ENCODE data around the gene ABCB8.

ABCB8 gene

GRCh38 chr7:151028131-151028947 is at the start of gene ABCB8:
Gene ABCB8 (plus strand): TSS chr7:151028450. CDS start chr7:151028516, 66 bp downstream.
- DNase-seq (ENCODE audit: low read depth) = peak; percentile 97

GRCh38 chr7:150979713-150980390 is 48.4 kb upstream of the ABCB8 start:
- DNase-seq (ENCODE audit: low read depth) = no peak

DNA sequence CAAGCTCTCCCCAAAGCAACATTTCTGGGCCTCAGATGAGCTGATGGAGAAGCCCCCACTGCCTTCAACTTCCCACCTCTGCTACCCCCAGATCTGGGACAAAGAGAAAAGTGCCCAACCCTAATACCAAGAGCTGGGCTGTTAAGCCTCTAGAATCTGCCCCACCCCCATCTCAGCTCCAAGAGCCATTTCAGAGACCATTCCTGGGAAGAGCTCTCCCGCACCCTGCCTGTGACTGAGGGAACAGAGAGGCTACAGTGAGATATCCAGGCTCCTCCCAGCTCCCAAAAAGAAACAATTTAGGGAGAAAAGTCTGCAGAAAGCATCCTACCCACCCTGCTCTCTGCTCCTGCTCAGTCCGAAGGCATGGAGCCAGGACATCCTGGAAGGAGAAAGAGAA is 47.6 kb upstream of the ABCB8 start:
- DNase-seq (ENCODE audit: low read depth) = no peak

DNA sequence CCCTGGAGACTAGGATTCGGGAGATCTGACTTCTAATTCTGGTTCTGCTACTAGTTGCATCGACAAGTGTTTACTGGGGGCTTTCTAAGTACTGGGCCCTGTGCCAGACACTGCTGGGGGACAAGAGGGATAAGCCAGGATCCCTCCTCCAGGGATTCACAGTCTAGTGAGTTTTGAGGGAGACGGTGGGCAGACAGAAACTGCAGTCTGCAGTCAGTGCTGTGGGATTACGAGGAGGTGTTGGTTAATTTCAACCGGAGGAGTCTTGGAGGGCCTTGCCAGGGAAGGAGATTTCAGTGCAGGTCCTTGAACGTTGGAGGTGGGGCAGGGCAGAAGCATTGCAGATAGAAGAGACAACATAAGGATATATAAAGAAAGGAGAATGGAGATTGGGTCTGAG is 46.6 kb upstream of the ABCB8 start:
- no peak for DNase-seq (ENCODE audit: low read depth)

DNA sequence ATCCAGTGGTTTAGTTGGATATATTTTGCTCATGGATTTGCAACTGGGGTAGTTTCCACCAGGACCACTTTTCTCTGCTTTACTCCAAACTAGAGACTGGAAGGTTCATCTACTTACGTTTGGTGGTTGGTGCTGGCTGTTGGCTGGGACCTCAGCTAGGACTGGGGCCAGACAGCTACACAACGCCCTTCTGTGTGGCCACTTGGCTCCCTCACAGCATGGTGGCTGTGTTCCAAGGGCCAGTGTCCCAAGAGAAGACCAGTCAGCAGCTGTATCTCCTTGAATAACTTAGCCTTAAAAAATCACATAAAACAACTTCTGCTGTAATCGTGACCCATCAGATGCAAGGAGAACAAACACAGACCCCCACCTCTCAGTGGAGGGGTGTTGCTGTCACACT is 45.9 kb upstream of the ABCB8 start:
- no peak for DNase-seq (ENCODE audit: low read depth)

DNA sequence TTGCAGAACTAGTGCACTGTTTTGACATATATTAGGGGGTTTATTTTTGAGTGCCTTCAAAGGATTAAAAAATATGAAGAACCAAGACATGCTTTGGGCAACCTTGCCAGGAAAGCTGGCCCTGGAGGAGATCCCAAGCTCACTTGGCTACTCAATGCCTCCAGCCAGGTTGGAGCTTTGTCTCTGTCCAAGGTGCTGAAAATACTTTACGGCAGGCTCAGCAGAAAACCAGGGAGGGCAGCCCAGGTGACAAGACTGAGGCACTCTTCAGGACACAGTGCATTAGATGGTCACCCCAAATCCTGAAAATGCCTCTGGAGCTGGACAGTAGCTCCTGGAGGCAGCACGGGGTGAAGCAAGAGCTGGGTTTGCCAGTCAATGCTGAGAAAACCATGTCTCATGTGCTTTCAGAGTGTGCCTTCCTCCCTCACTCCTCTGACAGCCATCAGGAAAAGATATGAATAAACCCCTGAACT is 44.3 kb upstream of the ABCB8 start:
- no peak for DNase-seq (ENCODE audit: low read depth)

DNA sequence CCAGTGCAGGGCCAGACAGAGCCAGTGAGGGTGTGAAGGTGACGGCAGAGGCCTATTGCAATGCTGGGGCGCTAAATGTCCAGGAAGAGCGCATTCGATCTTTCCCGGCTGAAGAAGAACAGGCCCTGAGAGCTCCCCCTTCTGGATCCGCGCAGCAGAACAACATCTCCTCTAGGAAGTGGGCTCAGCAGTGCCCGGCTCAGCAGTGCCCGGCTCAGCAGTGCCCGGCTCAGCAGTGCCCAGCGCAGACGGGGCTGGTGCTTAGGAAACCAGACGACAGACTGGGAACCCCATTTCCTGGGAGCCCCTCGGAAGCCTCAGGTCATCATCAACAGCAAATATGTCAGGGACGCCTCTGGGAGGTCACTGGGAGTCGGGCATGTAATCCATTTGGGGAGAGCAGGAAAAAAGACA is 42.1 kb upstream of the ABCB8 start:
- peak; percentile 2 for DNase-seq (ENCODE audit: low read depth)

GRCh38 chr7:150986556-150986955 is 41.7 kb upstream of the ABCB8 start:
- DNase-seq (ENCODE audit: low read depth) = no peak

DNA sequence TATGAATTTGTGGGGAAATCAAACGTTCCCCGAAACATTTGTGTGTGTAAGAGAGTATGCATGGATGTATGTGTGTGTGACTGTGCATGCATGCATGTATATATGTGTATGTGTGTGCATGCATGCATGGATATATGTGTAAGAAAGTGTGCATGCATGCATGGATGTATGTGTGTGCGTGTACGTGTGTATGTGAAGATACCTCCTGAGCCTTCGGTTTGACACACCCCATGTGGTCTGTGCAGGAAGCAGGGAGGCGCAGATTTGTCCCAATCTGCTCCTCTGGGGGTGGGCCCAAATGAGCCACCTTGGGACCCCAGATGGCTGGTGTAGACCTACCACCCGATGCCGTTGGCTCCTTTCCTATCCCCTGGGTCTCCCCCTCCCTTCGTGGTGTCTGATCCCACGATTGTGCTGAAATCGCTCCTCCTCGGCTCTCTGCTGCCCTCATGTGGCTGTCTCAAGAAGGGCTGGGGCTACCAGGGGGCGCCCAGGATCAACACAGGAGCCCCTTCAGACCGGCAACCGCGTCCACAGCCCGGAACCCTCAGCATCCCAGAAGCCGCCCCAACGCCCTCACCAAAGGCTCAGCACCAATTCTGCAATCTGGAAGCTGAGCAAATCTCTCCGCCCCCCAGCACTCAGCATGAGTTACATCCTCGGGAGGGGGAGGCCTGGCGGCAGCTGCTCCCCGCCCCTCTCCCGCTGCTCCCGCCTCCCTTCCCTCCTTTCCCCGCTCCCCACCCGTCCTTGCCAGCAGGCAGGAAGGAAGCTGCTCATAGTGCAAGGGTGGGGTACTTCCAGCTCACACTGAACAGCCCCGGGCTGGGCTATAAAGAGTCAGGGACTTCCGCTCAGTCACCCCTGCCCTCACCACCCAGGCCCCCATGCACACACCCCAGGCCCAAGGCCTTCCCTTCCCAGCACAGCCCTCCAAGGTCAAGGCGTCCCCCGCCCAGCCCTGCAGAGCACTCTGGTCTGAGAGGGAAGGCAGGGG is 39.7 kb upstream of the ABCB8 start:
- DNase-seq (ENCODE audit: low read depth) = no peak

DNA sequence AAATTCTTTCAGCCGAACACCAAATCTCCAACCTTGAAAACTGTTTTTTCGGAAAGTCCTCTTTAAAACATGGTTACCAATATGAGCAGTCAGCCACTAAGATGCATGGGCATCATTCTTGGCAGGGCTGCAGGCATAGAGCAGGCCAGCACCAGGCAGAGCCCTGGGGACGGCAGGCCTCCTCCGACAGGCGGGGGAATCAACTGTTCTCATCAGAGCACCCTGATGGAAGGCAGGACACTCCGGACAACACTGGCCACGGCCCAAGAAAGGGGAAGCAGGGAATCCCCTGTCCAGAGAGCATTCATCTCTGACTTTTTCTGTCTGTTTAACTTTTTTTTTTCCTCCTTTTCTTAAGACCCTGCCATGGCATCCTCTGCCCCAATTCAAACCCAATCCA is 38.8 kb upstream of the ABCB8 start:
- DNase-seq (ENCODE audit: low read depth) = no peak

DNA sequence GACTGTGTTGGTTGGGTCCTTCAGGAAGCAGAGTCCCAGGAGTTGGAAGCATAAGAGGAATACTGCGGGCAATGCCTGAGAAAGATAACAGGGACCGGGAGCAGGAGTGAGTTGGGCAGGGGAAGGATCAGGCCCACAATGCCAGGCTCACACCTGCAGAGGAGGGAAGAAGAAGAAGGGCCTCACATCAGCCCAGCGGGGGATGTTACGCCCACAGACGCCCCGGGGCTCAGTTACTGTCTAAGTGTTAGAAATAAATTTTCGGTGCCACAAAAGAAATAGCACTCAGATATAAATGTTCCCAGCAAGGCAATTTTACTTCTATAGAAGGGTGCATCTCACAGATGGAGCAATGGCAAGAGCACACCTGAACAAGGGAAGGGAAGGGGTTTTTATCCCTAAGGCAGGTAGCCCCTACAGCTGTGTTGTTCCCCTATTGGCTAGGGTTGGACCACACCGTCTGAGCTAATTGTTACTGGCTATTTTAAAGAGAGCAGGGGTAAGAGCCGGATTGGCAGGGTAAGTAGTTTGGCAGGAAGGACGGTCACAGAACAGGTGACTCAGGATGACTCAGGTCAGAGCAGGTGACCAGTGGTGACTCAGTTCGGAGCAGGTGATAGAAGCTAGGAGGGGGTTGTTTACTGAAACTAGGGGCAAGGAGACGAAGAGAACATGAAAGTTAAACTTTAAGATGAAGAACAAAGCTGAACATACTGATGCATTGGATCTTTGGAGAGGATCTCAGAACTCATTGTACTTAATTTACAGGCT is 37.6 kb upstream of the ABCB8 start, which contains the start of gene NOS3:
Gene NOS3 (plus strand): TSS at position 602 of the 771 bp plus-strand sequence. CDS start 2,787 bp downstream, outside the sequence.
- no peak for DNase-seq (ENCODE audit: low read depth)

DNA sequence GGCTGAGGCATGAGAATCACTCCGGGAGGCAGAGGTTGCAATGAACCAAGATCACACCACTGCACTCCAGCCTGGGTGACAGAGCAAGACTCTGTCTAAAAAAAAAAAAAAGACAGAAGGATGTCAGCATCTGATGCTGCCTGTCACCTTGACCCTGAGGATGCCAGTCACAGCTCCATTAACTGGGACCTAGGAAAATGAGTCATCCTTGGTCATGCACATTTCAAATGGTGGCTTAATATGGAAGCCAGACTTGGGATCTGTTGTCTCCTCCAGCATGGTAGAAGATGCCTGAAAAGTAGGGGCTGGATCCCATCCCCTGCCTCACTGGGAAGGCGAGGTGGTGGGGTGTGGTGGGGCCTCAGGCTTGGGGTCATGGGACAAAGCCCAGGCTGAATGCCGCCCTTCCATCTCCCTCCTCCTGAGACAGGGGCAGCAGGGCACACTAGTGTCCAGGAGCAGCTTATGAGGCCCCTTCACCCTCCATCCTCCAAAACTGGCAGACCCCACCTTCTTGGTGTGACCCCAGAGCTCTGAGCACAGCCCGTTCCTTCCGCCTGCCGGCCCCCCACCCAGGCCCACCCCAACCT is 36.1 kb upstream of the ABCB8 start:
- no peak for DNase-seq (ENCODE audit: low read depth)

DNA sequence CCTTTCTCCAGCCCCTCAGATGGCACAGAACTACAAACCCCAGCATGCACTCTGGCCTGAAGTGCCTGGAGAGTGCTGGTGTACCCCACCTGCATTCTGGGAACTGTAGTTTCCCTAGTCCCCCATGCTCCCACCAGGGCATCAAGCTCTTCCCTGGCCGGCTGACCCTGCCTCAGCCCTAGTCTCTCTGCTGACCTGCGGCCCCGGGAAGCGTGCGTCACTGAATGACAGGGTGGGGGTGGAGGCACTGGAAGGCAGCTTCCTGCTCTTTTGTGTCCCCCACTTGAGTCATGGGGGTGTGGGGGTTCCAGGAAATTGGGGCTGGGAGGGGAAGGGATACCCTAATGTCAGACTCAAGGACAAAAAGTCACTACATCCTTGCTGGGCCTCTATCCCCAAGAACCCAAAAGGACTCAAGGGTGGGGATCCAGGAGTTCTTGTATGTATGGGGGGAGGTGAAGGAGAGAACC is 35.4 kb upstream of the ABCB8 start:
- DNase-seq (ENCODE audit: low read depth) = no peak

DNA sequence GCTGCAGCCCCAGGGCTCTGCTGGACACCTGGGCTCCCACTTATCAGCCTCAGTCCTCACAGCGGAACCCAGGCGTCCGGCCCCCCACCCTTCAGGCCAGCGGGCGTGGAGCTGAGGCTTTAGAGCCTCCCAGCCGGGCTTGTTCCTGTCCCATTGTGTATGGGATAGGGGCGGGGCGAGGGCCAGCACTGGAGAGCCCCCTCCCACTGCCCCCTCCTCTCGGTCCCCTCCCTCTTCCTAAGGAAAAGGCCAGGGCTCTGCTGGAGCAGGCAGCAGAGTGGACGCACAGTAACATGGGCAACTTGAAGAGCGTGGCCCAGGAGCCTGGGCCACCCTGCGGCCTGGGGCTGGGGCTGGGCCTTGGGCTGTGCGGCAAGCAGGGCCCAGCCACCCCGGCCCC is 34.7 kb upstream of the ABCB8 start:
- no peak for DNase-seq (ENCODE audit: low read depth)

DNA sequence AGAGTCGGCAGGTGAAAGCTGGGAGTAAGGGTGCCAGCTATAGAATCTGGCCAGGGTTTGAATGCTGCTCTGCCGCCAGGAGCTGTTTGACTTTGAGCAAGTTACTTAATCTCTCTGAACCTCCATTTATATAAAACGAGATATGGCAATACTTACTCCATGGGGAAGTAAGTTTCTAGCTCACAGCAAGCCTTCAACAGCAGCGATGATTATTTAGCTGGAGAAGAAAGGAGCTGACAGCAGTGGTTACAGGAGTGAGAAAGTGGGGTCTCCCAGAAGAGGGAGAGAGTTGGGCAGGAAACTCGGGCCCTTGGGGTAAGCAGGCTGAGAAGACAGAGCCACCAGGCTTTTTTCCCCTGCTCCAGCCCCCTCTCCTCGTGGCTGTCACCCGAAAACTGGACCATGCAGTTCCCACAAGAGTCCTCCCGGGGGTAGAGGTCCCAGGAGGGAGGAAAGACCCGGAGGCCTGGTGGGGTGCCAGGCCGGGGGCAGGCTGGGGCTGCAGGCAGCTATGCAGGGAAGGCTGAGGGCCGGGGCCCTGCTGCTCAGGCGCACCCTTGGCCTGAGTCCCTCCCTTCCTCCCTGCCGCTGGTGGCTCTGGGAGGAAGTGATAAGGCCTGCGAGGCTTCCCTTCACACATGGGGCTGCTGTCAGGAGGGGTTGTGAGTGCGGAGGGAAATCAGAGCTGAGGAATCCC is 34.0 kb upstream of the ABCB8 start:
- no peak for DNase-seq (ENCODE audit: low read depth)

- no peak for DNase-seq (ENCODE audit: low read depth)
Observed at GRCh38 chr7:150994838-150995510, 33.3 kb upstream of the ABCB8 start.

DNA sequence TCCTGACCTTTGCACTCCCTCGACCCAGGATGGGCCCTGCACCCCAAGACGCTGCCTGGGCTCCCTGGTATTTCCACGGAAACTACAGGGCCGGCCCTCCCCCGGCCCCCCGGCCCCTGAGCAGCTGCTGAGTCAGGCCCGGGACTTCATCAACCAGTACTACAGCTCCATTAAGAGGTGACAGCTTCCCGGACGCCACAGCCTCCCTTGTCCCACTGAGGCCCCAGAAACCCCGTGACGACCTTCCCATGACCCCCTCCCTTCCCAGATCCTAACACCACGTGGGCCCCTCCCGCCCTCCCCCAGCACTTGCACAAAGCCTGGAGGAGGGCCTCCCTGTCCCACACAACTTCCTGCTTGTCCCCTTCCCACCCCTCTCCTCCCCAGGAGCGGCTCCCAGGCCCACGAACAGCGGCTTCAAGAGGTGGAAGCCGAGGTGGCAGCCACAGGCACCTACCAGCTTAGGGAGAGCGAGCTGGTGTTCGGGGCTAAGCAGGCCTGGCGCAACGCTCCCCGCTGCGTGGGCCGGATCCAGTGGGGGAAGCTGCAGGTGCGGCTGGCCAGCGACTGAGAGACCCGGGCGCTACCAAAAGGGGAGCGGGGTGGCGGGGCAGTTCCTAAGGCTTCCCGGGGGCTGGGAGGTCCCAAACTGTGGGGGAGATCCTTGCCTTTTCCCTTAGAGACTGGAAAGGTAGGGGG is 31.7 kb upstream of the ABCB8 start:
- DNase-seq (ENCODE audit: low read depth) = no peak

- DNase-seq (ENCODE audit: low read depth) = no peak
Observed at GRCh38 chr7:150997075-150997511, 31.2 kb upstream of the ABCB8 start.

DNA sequence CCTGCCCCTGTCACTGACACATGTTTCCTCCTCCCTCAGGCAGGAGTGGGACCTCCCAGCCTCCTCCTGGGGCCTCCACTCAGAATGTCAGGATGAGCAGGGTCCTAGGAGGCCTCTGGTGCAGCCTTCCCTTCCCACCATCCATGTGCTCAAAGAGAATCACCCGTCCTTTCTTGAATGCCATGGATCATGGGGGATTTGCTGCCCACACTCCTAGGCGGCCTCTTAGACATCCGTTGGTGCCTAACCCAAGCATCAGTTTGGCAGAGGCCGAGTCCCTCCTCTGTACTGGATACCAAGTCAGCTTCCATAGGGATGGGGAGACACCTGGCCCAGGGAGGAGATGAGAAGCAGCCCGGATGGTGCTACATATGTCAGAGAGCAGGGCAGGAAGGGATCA is 30.4 kb upstream of the ABCB8 start:
- DNase-seq (ENCODE audit: low read depth) = no peak

Measured in non-pigmented ciliary epithelial cell (primary cell).